Left ventricle myocardium inferior (tissue), 1 donor: ENCODE results near the gene NKTR. TPM values are rescaled to one million over a fixed set of nuclear protein-coding genes. Genes with fewer than 3 reads are reported as not detected.

ENCODE experiments used
- DNase-seq: peaks from one replicate; pipeline ENCODE4 v3.0.0-alpha.2; 2020
- H3K27ac ChIP-seq: fragments of 200-600 bp; replicated peaks from 2 replicates; pipeline ENCODE4 v1.8.0; 2021
- H3K27me3 ChIP-seq: fragments of 200-600 bp; 2 replicates; pipeline ENCODE4 v1.8.0; 2021; ENCODE audit warnings: low read depth
- H3K36me3 ChIP-seq: fragments of 200-600 bp; 2 replicates; pipeline ENCODE4 v1.8.0; 2021
- H3K4me1 ChIP-seq: fragments of 200-600 bp; 2 replicates; pipeline ENCODE4 v1.8.0; 2021
- H3K4me3 ChIP-seq: fragments of 200-600 bp; 2 replicates; pipeline ENCODE4 v1.8.0; 2021; ENCODE audit warnings: mild to moderate bottlenecking, moderate library complexity
- H3K9me3 ChIP-seq: fragments of 200-600 bp; replicated peaks from 2 replicates; pipeline ENCODE4 v1.8.0; 2021
- CTCF ChIP-seq: fragments of 200-600 bp; IDR thresholded peaks from 2 replicates; pipeline ENCODE4 v1.8.0; 2021; ENCODE audit warnings: antibody characterized with exemption, mild to moderate bottlenecking, borderline replicate concordance
- intact Hi-C: fragments of 100-400 bp; cut with micrococcal nuclease; formaldehyde crosslinking; loops from one replicate; pipeline ENCODE4 v1.11.0; 2022
- total RNA-seq: library from RNA; stranded (reverse); fragmentation: NEBNext Ultra II Directional; extraction: Animal tissue kit (Norgen Biotek cat#: 25700); gene quantifications from one replicate; pipeline ENCODE4 v1.2.1, GENCODE V29; 2021
- donor health status: DM: no; HTN: yes; CAD: no; lungs with severe emphysema.

Gene NKTR
- total RNA-seq, 1 donor from 2014 or later, result 20.0 TPM

DNA sequence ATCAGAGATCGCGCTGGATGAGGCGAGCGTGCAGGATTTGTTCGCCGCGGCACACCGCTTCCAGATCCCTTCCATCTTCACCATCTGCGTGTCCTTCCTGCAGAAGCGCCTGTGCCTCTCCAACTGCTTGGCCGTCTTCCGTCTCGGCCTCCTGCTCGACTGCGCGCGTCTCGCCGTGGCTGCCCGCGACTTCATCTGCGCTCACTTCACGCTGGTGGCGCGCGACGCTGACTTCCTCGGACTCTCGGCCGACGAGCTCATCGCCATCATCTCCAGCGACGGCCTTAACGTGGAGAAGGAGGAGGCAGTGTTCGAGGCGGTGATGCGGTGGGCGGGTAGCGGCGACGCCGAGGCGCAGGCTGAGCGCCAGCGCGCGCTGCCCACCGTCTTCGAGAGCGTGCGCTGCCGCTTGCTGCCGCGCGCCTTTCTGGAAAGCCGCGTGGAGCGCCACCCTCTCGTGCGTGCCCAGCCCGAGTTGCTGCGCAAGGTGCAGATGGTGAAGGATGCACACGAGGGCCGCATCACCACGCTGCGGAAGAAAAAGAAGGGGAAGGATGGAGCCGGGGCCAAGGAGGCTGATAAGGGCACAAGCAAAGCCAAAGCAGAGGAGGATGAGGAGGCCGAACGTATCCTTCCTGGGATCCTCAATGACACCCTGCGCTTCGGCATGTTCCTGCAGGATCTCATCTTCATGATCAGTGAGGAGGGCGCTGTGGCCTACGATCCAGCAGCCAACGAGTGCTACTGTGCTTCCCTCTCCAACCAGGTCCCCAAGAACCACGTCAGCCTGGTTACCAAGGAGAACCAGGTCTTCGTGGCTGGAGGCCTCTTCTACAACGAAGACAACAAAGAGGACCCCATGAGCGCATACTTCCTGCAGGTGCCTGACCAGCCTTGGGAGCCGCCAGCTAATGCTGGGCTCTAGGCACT is 85.7 kb downstream of the NKTR start:
- peaks cover 30% of the 10 kb centered on the region for H3K4me1 ChIP-seq
- peaks cover 23% of the 10 kb centered on the region for H3K27me3 ChIP-seq
- peak; percentile 13 for DNase-seq
- H3K27ac ChIP-seq, result no peak overlapping the region
- intact Hi-C loops, result no loop called here
- no peaks in the 10 kb centered on the region for H3K36me3 ChIP-seq
- peak overlapping the region; percentile 34 for H3K4me3 ChIP-seq
- TF ChIP-seq CTCF, result no peak
- H3K9me3 ChIP-seq, result no peaks in the 10 kb centered on the region

DNA sequence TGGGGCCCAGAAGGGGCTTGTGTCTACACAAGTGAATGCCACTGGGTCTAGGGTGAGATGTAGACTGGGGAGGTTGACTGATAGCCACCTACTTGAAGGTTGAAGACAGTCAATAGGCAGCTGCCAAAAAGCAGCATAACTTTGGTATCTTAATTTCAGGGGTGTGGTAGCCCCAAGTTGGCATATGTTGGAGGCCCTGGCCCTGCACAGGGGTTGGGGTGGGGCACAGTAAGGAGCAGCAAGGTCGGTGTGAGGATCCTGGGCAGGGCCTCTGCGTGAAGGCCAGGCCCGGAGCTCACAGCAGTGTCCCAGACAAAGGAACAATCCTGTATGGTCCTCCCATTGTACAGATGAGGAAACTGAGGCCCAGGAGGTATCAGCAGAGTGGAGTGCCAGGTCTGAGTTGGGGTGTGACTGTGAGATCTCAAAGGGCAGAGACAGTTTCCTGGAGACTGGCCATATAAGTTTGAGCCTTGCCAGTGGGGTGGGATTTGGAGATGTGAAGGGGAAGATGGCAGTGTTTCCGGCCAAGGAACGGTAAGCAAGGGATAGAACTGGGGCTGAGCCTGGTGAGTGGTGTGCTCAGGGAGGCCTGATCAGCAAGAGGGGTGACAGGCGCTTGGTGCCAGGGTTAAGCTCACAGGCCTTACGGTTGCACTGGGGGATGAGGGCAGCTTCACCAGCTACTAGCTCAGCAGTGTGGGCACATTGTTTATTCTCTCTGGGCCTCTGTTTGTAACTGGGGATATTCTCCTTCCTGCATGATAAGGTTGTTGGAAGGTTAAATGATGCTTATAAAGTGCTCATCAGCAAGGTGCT is 86.6 kb downstream of the NKTR start:
- Histone ChIP-seq H3K4me3 (no peak overlapping the region), H3K27me3 (peaks cover 23% of the 10 kb centered on the region), H3K9me3 (no peaks in the 10 kb centered on the region), H3K36me3 (no peaks in the 10 kb centered on the region), H3K4me1 (peaks cover 30% of the 10 kb centered on the region), H3K27ac (no peak overlapping the region)
- no peak for TF ChIP-seq CTCF
- peak; percentile 4 for DNase-seq
- intact Hi-C loops, result no loop called here

DNA sequence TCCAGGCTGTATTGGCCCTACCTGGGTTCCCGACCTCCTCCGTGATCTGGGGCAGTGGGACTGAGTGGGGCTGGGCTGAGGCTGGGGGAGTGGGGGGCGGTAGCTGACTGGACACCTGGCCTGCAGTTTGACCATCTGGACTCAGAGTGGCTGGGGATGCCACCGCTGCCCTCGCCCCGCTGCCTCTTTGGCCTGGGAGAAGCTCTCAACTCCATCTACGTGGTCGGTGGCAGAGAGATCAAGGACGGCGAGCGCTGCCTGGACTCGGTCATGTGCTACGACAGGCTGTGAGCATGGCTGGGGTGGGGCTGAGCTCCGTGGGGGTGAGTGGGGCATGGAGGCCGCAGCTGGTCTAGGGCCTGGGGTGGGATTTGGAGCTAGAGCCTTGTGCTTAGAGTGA is 87.5 kb downstream of the NKTR start:
- TF ChIP-seq CTCF, result no peak
- no peaks in the 10 kb centered on the region for H3K36me3 ChIP-seq
- H3K4me1 ChIP-seq, result peaks cover 30% of the 10 kb centered on the region
- intact Hi-C loops, result no loop called here
- H3K27me3 ChIP-seq, result peaks cover 23% of the 10 kb centered on the region
- no peaks in the 10 kb centered on the region for H3K9me3 ChIP-seq
- no peak overlapping the region for H3K27ac ChIP-seq
- H3K4me3 ChIP-seq, result no peak overlapping the region
- peak; percentile 14 for DNase-seq

DNA sequence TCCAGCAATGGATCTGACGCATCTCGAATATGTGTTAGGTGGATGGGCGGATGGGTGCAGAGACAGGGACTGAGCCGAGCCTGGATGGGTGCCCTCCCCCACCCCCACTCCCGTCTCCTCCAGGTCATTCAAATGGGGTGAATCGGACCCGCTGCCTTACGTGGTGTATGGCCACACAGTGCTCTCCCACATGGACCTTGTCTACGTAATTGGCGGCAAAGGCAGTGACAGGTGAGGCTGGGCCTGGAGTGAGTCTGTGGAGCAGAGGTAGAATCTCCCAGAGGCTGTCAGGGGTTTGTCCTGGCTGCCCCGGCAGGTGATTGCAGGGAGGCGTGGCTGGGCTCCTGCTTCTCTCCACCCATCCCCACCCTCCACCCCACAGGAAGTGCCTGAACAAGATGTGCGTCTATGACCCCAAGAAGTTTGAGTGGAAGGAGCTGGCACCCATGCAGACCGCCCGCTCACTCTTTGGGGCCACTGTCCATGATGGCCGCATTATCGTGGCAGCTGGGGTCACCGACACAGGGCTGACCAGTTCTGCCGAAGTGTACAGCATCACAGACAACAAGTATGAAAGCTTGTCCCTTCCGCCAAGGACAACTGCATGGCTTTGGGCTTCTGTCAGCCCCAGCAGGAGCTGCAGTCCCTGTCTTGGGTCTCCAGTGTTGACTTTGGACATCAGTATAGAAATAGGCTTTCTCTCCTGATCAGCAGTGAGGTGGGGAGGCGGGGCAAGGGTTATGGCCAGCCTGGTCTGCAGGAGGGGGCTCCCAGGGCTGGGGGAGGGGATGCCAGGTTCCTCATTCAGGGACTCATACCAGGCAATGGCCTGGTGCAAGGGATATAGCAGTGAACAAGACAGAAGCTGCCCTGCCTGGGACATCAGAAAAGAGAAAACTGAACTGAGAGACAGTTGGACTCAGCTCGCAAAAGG is 88.3 kb downstream of the NKTR start:
- Histone ChIP-seq H3K9me3 (no peaks in the 10 kb centered on the region), H3K27me3 (peaks cover 23% of the 10 kb centered on the region), H3K4me1 (peaks cover 24% of the 10 kb centered on the region), H3K27ac (no peak overlapping the region), H3K4me3 (no peak overlapping the region), H3K36me3 (no peaks in the 10 kb centered on the region)
- no peak for TF ChIP-seq CTCF
- DNase-seq, result peak; percentile 8
- intact Hi-C loops, result no loop called here
